Measurements from ENCODE around the gene AQP11. TPM values are rescaled to one million over a fixed set of nuclear protein-coding genes. Genes with fewer than 3 reads are reported as not detected.
A peak's percentile ranks its signal among the peaks of the same experiment; 100 is the strongest.

The AQP11 gene
- total RNA-seq, 1 donor from 2014 or later, result 1.9 TPM

DNA sequence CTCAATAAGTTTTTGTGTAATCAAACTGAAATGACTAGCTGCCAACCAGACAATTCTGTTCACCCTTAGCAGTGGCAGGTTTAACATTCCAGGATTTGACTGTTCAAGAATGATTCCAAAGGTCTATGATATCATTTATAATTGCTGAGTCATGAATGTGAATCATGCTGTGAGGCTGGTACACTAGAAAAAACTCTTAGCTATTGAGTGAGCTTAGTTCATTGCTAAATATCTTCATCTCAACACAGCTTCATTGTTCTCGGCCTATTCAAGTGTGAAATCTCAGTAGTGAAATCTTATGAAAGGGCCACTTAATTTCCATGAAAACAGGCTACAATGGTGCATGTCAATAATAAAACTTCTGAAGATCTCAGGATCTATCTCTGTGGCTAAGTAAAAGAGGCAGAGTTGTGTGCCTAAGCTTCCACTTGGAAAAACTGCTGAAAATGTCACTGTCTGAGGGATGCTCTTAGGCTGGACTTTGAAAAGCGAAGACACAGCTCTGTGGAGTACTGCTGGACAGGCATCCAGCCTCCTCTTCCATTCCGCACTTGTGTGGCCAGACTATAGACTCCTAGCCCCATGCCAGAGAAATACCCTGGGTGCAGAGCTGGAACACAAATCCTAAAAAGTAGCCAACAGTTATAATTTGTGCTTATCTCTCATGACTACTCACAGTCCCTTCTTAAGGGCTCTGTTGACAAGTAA, 12.8 kb downstream of the AQP11 start:
- no peaks in the 10 kb centered on the region for H3K36me3 Mint-ChIP-seq
- peak overlapping the region; percentile 60 for H3K27ac Mint-ChIP-seq
- DNase-seq (ENCODE audit: low spot score in 2 of 2, unreplicated experiment in 2 of 2), result no peak

DNA sequence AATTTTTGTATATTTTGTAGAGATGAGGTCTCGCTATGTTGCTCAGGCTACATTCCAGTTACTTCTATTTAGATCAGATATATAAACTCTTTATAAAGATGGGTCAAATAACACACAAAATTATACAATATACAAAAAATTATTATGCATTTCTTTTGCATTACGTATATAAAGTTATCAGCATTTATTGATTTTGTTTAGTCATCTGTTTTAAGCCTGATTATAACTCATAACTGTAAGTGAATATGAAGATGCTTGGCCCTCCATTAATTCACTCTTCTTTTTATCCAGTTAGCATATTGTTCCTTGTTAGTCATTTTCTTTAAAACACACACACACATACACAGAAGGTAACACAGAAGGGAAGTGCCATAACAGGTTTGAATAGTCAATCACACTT, 14.5 kb downstream of the AQP11 start:
- Mint-ChIP-seq H3K4me1 (peaks cover 6% of the 10 kb centered on the region), H3K27me3 (ENCODE audit: low read depth) (no peaks in the 10 kb centered on the region), H3K9me3 (no peaks in the 10 kb centered on the region), H3K27ac (no peak overlapping the region), H3K36me3 (peaks cover 3% of the 10 kb centered on the region), H3K4me3 (no peak overlapping the region)
- TF ChIP-seq, protein P1, sequence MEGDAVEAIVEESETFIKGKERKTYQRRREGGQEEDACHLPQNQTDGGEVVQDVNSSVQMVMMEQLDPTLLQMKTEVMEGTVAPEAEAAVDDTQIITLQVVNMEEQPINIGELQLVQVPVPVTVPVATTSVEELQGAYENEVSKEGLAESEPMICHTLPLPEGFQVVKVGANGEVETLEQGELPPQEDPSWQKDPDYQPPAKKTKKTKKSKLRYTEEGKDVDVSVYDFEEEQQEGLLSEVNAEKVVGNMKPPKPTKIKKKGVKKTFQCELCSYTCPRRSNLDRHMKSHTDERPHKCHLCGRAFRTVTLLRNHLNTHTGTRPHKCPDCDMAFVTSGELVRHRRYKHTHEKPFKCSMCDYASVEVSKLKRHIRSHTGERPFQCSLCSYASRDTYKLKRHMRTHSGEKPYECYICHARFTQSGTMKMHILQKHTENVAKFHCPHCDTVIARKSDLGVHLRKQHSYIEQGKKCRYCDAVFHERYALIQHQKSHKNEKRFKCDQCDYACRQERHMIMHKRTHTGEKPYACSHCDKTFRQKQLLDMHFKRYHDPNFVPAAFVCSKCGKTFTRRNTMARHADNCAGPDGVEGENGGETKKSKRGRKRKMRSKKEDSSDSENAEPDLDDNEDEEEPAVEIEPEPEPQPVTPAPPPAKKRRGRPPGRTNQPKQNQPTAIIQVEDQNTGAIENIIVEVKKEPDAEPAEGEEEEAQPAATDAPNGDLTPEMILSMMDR (IDR thresholded peaks at IDR 0.05; ENCODE audit: unreplicated experiment), result no peak
- DNase-seq (ENCODE audit: low spot score in 2 of 2, unreplicated experiment in 2 of 2), result no peak

More for the DNA sequence above, 12.8 kb downstream of the AQP11 start:
- TF ChIP-seq, protein P1 (IDR thresholded peaks at IDR 0.05; ENCODE audit: unreplicated experiment), result no peak
- Mint-ChIP-seq H3K4me1 (peaks cover 6% of the 10 kb centered on the region), H3K27me3 (ENCODE audit: low read depth) (no peaks in the 10 kb centered on the region), H3K9me3 (no peaks in the 10 kb centered on the region), H3K4me3 (no peak overlapping the region)

DNA sequence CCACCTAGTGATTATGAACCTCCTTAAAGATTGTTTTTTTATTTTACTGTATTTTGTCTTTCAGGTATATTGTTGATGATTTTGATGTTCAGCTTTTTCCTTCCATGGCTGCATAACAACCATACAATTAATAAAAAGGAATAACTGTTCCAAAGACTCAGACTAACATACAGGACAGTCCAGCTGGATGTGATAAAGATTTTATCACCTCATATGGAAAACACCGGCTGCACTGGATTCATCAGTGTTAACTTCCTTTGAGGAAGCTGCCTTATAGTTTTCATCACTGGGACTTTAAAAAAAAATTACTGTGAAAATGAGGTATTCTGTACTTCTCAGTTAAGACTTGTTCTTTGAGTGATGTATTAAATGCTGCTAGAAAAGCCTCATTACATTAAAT, 19.5 kb downstream of the AQP11 start:
- H3K4me3 Mint-ChIP-seq, result no peak overlapping the region
- DNase-seq (ENCODE audit: low spot score in 2 of 2, unreplicated experiment in 2 of 2), result no peak
- no peaks in the 10 kb centered on the region for H3K4me1 Mint-ChIP-seq
- no peaks in the 10 kb centered on the region for H3K9me3 Mint-ChIP-seq
- peaks cover 8% of the 10 kb centered on the region for H3K36me3 Mint-ChIP-seq
- no peak overlapping the region for H3K27ac Mint-ChIP-seq
- TF ChIP-seq, protein P1 (IDR thresholded peaks at IDR 0.05; ENCODE audit: unreplicated experiment), result no peak
- no peaks in the 10 kb centered on the region for H3K27me3 Mint-ChIP-seq (ENCODE audit: low read depth)

DNA sequence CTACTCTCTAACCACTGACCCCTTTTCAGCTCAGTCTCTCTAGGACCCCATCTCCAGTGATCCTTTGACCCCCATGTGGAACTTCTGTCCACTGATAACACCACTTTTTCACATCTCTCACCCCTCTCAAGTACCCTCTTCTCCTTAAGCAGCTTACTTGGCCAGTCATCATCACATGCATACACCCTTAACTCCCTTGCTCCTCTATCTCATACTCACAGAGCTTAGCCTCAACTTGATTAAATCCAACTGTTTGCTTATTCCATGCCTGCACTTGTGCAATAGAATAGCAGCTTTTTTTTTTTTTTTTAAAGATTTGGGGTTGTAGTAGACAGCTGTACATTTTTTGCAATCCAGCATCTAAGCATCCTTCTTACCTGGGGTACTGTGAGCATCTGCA, 22.2 kb downstream of the AQP11 start:
- H3K27ac Mint-ChIP-seq, result no peak overlapping the region
- no peak for DNase-seq (ENCODE audit: low spot score in 2 of 2, unreplicated experiment in 2 of 2)
- peaks cover 17% of the 10 kb centered on the region for H3K36me3 Mint-ChIP-seq
- no peaks in the 10 kb centered on the region for H3K9me3 Mint-ChIP-seq
- no peaks in the 10 kb centered on the region for H3K4me1 Mint-ChIP-seq
- no peak overlapping the region for H3K4me3 Mint-ChIP-seq
- no peaks in the 10 kb centered on the region for H3K27me3 Mint-ChIP-seq (ENCODE audit: low read depth)
- TF ChIP-seq, protein P1 (IDR thresholded peaks at IDR 0.05; ENCODE audit: unreplicated experiment), result no peak

DNA sequence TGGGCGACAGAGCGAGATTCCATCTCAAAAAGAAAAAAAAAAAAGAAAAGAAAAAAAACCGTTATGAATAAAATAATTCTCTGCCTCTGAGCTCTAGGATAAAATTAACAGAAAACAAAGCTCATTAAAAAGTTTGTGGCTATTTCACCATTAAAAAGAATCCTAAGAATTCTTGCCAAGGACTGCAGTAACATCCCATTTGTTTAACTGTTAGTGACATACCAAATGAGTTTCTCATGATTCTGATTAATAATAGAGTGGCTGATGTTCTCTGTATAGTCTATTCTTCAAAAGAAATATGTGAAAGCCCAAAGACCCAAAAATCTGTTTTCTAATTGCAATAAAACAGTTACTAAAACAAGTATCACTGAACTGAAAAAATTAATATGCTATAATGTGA, 28.1 kb downstream of the AQP11 start:
- Mint-ChIP-seq H3K4me3 (no peak overlapping the region), H3K9me3 (no peaks in the 10 kb centered on the region), H3K36me3 (peaks cover 42% of the 10 kb centered on the region), H3K4me1 (no peaks in the 10 kb centered on the region), H3K27me3 (ENCODE audit: low read depth) (no peaks in the 10 kb centered on the region), H3K27ac (no peak overlapping the region)
- TF ChIP-seq, protein P1 (IDR thresholded peaks at IDR 0.05; ENCODE audit: unreplicated experiment), result no peak
- no peak for DNase-seq (ENCODE audit: low spot score in 2 of 2, unreplicated experiment in 2 of 2)

Data from mesothelial cell of epicardium (in vitro differentiated cells).